ENCODE results near the gene ARFGEF2. TPM values are rescaled to one million over a fixed set of nuclear protein-coding genes. Genes with fewer than 3 reads are reported as not detected.
A peak's percentile ranks its signal among the peaks of the same experiment; 100 is the strongest.

The ARFGEF2 gene
- polyA plus RNA-seq, 3 donors from 2014 or later = 4.3 to 11.9 (median 5.7) TPM

DNA sequence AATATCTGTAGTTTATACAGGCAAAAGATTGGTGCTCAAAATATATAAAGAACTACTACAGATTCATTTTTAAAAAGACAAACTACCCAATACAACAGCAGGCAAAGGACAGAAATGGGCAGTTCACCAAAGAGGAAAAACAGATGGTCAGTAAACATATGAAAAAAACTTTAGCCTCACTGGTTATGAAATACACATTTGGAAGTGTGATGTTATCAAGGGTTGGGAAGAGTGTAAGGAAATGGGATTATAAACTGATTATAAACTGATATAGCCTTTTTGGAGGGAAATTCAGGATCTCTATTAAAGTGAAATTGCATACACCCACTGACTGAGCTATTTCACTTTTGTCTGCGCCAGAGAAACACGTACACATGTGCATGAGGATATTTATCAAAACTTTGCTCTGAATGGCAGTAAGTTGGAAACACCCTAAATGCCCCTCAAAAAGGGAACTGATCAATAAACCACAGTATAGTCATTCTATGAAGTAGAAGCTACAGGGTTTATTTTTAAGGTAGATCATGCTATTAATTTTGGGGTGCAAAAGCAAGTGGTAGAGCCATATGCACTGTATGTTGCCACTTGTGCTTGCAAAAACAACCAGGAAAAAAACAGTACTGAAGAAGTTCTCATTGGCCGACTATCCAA is 32.2 kb upstream of the ARFGEF2 start:
- H3K27me3 Mint-ChIP-seq (ENCODE audit: low read depth in 3 of 3) = peaks cover 0 to 6% (median 2%) of the 10 kb centered on the region in 3 donors
- DNase-seq = no peak
- H3K4me1 Mint-ChIP-seq = peaks cover 1 to 6% of the 10 kb centered on the region in 2 donors
- H3K9me3 Mint-ChIP-seq = peaks cover 0 to 1% (median 0%) of the 10 kb centered on the region in 6 donors
- no peak overlapping the region for H3K4me3 Mint-ChIP-seq
- H3K36me3 Mint-ChIP-seq = no peaks in the 10 kb centered on the region
- H3K27ac Mint-ChIP-seq = no peak overlapping the region

DNA sequence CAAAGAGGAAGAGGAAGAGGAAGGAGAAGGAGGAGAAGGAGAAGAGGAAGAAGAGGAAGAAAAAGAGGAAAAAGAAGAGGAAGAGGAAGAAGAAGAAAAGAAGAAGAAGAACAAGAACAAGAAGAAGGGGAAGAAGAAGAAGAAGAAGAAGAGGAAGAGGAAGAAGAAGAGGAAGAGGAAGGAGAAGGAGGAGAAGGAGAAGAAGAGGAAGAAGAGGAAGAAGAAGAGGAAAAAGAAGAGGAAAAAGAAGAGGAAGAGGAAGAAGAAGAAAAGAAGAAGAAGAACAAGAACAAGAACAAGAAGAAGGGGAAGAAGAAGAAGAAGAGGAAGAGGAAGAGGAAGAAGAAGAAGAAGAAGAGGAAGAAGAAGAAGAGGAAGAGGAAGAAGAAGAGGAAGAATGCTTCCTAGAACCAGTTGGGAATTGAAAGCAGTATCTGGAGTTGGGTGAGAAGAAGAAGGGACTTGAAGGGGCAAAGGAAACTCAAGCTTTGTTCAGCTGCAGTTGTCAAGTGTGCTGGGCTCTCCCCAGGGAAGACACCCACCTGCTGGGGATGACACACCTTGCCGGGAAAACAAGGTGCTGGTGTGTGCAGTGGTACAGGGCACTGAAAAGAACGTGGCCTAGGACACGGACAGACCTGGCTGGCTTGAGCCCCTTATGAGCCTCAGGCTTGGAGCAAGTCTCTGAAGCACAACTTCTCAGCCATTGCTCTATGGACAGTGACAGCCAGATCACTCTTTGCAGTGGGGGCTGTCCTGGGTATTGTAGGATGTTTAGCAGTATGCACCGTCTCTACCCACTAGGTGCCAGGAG is 30.1 kb upstream of the ARFGEF2 start:
- peaks cover 0 to 6% (median 2%) of the 10 kb centered on the region in 3 donors for H3K27me3 Mint-ChIP-seq (ENCODE audit: low read depth in 3 of 3)
- peak overlapping the region in 1 of 6 donors; percentile 58 for H3K27ac Mint-ChIP-seq
- H3K4me1 Mint-ChIP-seq = peaks cover 1 to 6% of the 10 kb centered on the region in 2 donors
- no peak overlapping the region for H3K4me3 Mint-ChIP-seq
- no peaks in the 10 kb centered on the region for H3K36me3 Mint-ChIP-seq
- DNase-seq = no peak
- H3K9me3 Mint-ChIP-seq = peaks cover 0 to 1% (median 0%) of the 10 kb centered on the region in 6 donors

DNA sequence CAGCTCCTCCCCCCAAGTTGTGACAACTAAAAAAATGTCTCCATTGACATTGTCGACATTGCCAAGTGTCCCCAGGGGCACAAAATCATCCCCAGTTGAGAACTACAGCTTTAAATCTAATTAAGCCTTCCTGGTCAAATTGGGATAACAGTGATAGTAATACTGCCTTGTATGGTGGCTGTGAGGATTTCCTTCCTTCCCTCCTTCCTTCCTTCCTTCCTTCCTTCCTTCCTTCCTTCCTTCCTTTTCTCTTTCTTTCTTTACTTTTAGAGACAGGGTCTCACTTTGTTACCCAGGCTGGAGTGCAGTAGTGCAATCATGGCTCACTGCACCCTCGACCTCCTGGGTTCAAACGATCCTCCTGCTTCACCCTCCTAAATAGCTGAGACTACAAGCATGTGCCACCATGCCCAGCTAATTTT is 29.5 kb upstream of the ARFGEF2 start:
- no peaks in the 10 kb centered on the region for H3K36me3 Mint-ChIP-seq
- peaks cover 0 to 6% (median 2%) of the 10 kb centered on the region in 3 donors for H3K27me3 Mint-ChIP-seq (ENCODE audit: low read depth in 3 of 3)
- H3K9me3 Mint-ChIP-seq = peaks cover 0 to 1% (median 0%) of the 10 kb centered on the region in 6 donors
- H3K4me1 Mint-ChIP-seq = peaks cover 1 to 6% of the 10 kb centered on the region in 2 donors
- H3K4me3 Mint-ChIP-seq = no peak overlapping the region
- no peak for DNase-seq
- H3K27ac Mint-ChIP-seq = peak overlapping the region in 1 of 6 donors; percentile 67

DNA sequence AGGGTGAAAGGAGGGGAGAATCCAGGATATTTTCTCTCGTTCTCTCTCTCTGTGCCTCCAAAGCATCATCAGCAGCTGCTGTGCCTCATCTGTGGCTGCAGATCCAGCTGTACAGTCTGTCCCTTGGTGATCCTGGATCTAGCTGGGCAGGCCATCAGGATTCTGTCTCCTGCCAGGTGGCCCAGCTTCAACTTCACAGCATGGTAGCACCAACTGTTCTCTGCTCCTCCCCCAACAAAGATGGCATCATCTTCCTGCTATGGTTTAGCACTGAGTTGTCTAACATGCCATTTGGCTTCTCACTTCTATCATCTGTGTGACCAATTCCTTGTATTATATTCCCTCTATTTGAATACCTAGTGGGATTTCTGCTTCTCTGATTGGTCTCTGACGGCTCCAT is 28.6 kb upstream of the ARFGEF2 start:
- H3K27me3 Mint-ChIP-seq (ENCODE audit: low read depth in 3 of 3) = peaks cover 0 to 6% (median 2%) of the 10 kb centered on the region in 3 donors

GRCh38 chr20:48893374-48893773 is 28.1 kb upstream of the ARFGEF2 start:
- H3K36me3 Mint-ChIP-seq = no peaks in the 10 kb centered on the region
- peaks cover 0 to 1% (median 0%) of the 10 kb centered on the region in 6 donors for H3K9me3 Mint-ChIP-seq
- DNase-seq = no peak
- H3K4me1 Mint-ChIP-seq = peaks cover 1 to 6% of the 10 kb centered on the region in 2 donors
- H3K27me3 Mint-ChIP-seq (ENCODE audit: low read depth in 3 of 3) = peaks cover 2 to 8% (median 2%) of the 10 kb centered on the region in 3 donors
- no peak overlapping the region for H3K27ac Mint-ChIP-seq
- no peak overlapping the region for H3K4me3 Mint-ChIP-seq

More for the DNA sequence above, 28.6 kb upstream of the ARFGEF2 start:
- Mint-ChIP-seq H3K36me3 (no peaks in the 10 kb centered on the region), H3K27ac (no peak overlapping the region), H3K4me3 (no peak overlapping the region), H3K9me3 (peaks cover 0 to 1% (median 0%) of the 10 kb centered on the region in 6 donors), H3K4me1 (peaks cover 1 to 6% of the 10 kb centered on the region in 2 donors)
- DNase-seq = no peak

GRCh38 chr20:48897305-48898010 is 24.1 kb upstream of the ARFGEF2 start:
- peaks cover 15 to 22% of the 10 kb centered on the region in 2 donors for H3K4me1 Mint-ChIP-seq
- H3K27me3 Mint-ChIP-seq (ENCODE audit: low read depth in 3 of 3) = peaks cover 0 to 7% (median 2%) of the 10 kb centered on the region in 3 donors
- no peak for DNase-seq
- no peaks in the 10 kb centered on the region for H3K9me3 Mint-ChIP-seq
- no peak overlapping the region for H3K27ac Mint-ChIP-seq
- H3K36me3 Mint-ChIP-seq = no peaks in the 10 kb centered on the region
- no peak overlapping the region for H3K4me3 Mint-ChIP-seq

- Mint-ChIP-seq H3K4me1 (peaks cover 15 to 20% of the 10 kb centered on the region in 2 donors), H3K4me3 (no peak overlapping the region), H3K9me3 (no peaks in the 10 kb centered on the region), H3K27me3 (ENCODE audit: low read depth in 3 of 3) (peaks cover 0 to 7% (median 2%) of the 10 kb centered on the region in 3 donors), H3K27ac (no peak overlapping the region), H3K36me3 (no peaks in the 10 kb centered on the region)
- DNase-seq = no peak
Measured at GRCh38 chr20:48898210-48898609, 23.3 kb upstream of the ARFGEF2 start.

DNA sequence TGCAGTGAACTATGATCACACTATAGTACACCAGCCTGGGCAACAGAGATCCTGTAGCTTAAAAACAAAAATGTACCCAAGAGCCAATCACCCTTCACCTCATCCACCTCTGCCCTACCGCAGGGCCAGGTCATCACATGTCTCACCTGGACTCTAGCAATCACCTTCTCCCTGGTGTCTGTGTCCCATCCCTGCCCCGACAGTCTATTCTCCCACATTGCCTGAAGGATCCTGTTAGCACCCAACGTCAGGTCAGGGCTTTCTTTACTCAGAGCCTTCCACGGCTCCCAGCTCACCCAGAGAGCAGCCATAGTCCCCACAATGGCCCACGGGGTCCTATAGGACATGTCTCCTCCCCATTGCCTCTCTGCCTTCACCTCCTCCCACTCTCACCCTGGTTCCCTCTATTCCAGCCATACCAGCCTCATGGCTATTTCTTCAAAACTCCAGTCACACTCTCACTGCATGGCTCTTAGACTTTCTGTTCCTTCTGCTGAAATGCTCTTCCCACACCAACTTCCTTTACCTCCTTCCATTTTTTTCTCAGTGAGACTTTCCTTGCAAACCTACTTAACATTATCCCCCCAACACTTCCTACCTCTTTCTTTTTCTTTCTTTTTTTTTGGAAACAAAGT is 22.5 kb upstream of the ARFGEF2 start:
- Mint-ChIP-seq H3K36me3 (no peaks in the 10 kb centered on the region), H3K4me1 (peaks cover 15 to 20% of the 10 kb centered on the region in 2 donors), H3K4me3 (no peak overlapping the region), H3K27ac (peak overlapping the region in 2 of 6 donors; percentile 10 to 30), H3K9me3 (no peaks in the 10 kb centered on the region), H3K27me3 (ENCODE audit: low read depth in 3 of 3) (peaks cover 0 to 7% (median 2%) of the 10 kb centered on the region in 3 donors)
- no peak for DNase-seq

DNA sequence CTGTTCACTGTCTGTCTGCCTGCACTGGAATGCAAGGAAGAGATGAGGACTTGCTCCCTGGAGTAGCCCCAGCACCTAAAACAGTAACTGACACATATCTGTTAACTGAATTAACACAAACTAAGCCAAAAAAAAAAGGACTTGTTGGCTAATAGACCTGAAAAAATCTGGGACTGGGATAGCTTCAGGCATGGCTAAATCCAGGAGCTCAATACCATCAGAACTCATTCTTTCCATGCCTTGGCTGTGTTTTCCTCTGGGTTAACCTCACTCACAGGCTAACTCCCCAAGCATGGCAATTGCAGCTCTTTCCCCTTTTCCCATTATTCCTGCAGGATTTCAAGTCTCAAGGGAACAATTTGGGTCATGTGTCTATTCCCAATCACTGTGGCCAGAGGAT is 21.6 kb upstream of the ARFGEF2 start:
- no peak for DNase-seq
- no peak overlapping the region for H3K4me3 Mint-ChIP-seq
- no peaks in the 10 kb centered on the region for H3K9me3 Mint-ChIP-seq
- H3K36me3 Mint-ChIP-seq = no peaks in the 10 kb centered on the region
- peaks cover 0 to 7% (median 4%) of the 10 kb centered on the region in 3 donors for H3K27me3 Mint-ChIP-seq (ENCODE audit: low read depth in 3 of 3)
- no peak overlapping the region for H3K27ac Mint-ChIP-seq
- peaks cover 20 to 26% of the 10 kb centered on the region in 2 donors for H3K4me1 Mint-ChIP-seq

GRCh38 chr20:48901326-48901725 is 20.2 kb upstream of the ARFGEF2 start:
- Mint-ChIP-seq H3K36me3 (no peaks in the 10 kb centered on the region), H3K4me1 (peaks cover 23 to 31% of the 10 kb centered on the region in 2 donors), H3K4me3 (peak overlapping the region in 3 of 5 donors; percentile 18 to 50 (median 24)), H3K27ac (peak overlapping the region in 5 of 6 donors; percentile 5 to 74 (median 19)), H3K27me3 (ENCODE audit: low read depth in 3 of 3) (peaks cover 0 to 7% (median 4%) of the 10 kb centered on the region in 3 donors), H3K9me3 (no peaks in the 10 kb centered on the region)
- peak in 2 of 3 donors; percentile 36 for DNase-seq

DNA sequence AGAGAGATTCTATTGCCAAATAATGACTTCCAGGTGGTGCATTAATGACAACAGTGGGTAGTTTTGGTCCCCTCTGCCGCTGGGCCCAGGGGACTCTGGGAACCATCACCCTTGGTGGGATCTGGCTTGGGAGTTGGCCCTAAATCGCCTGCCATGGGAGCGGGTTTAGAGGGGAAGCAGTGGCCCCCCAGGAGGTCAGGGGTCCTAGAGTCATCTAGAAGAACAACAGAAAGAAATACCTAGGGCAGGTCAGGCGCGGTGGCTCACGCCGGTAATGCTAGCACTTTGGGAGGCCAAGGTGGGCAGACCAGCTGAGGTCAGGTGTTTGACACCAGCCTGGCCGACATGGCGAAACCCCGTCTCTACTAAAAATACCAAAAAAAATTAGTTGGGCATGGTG is 17.8 kb upstream of the ARFGEF2 start:
- H3K36me3 Mint-ChIP-seq = no peaks in the 10 kb centered on the region
- H3K27me3 Mint-ChIP-seq (ENCODE audit: low read depth in 3 of 3) = peaks cover 0 to 5% (median 2%) of the 10 kb centered on the region in 3 donors
- DNase-seq = no peak
- H3K4me3 Mint-ChIP-seq = no peak overlapping the region
- no peaks in the 10 kb centered on the region for H3K9me3 Mint-ChIP-seq
- peaks cover 23 to 31% of the 10 kb centered on the region in 2 donors for H3K4me1 Mint-ChIP-seq
- H3K27ac Mint-ChIP-seq = no peak overlapping the region

GRCh38 chr20:48904566-48905296 is 16.8 kb upstream of the ARFGEF2 start:
- H3K27me3 Mint-ChIP-seq (ENCODE audit: low read depth in 3 of 3) = peaks cover 0 to 5% (median 2%) of the 10 kb centered on the region in 3 donors
- H3K36me3 Mint-ChIP-seq = no peaks in the 10 kb centered on the region
- DNase-seq = peak; percentile 52 to 70 (median 61)
- no peak overlapping the region for H3K27ac Mint-ChIP-seq
- H3K4me3 Mint-ChIP-seq = no peak overlapping the region
- peaks cover 25 to 31% of the 10 kb centered on the region in 2 donors for H3K4me1 Mint-ChIP-seq
- H3K9me3 Mint-ChIP-seq = no peaks in the 10 kb centered on the region

DNA sequence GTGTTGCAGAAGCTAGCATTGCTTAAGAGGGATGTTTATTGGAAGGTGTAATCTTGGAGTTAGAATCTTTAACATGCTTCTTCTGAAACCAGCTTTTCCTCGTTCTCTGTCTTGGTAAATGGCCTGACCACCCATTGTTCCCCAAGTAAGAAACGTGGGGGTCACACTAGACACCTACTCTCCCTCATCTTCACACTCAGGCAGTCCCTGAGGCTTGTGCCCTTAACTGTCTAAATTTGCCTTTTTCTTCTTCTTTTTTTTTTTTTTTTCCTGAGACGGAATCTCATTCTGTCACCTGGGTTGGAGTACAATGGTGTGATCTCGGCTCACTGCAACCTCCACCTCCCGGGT is 16.2 kb upstream of the ARFGEF2 start:
- Mint-ChIP-seq H3K27me3 (ENCODE audit: low read depth in 3 of 3) (peaks cover 0 to 5% (median 2%) of the 10 kb centered on the region in 3 donors), H3K9me3 (no peaks in the 10 kb centered on the region), H3K4me3 (no peak overlapping the region), H3K36me3 (no peaks in the 10 kb centered on the region), H3K4me1 (peaks cover 30 to 33% of the 10 kb centered on the region in 2 donors), H3K27ac (no peak overlapping the region)
- no peak for DNase-seq
